Measurements from ENCODE around the gene SPC25.

GRCh38 chr2:168939918-168940317 is 49.7 kb upstream of the SPC25 start:
- no peak for TF ChIP-seq CTCF (IDR thresholded peaks at IDR 0.05)
- TF ChIP-seq POLR2A (IDR thresholded peaks at IDR 0.05), result no peak
- no peak for TF ChIP-seq POLR2AphosphoS5 (IDR thresholded peaks at IDR 0.05)
- TF ChIP-seq EP300 (IDR thresholded peaks at IDR 0.05), result no peak
